H1 (cell line): Measurements from ENCODE around the gene ZNF677. TPM values are rescaled to one million over a fixed set of nuclear protein-coding genes. Genes with fewer than 3 reads are reported as not detected.

ENCODE experiments used
- KDM4A ChIP-seq: IDR thresholded peaks from one replicate; pipeline ENCODE4 v1.7.1; 2012; ENCODE audit warnings: low read depth, mild to moderate bottlenecking, moderate library complexity, low read length, inconsistent platforms; ENCODE audit not compliant: severe bottlenecking
- polyA plus RNA-seq, 7 experiments: library from polyadenylated mRNA; depleted of rRNA in 3 of 7; stranded (reverse) in 5 of 7; unstranded in 2 of 7; fragments of >200 nt in 5 of 7; fragments of 200-250 nt in 2 of 7; gene quantifications; 1 replicate in 5 of 7; 2 replicates in 1 of 7; 4 replicates in 1 of 7; pipeline versions ENCODE4 v1.2.1 to v1.2.3, GENCODE V29; 2011 to 2013; ENCODE audit warnings: missing spikeins in 2 of 7, mixed read lengths in 2 of 7
- total RNA-seq: library from RNA; stranded (reverse); fragmentation: NEBNext Ultra II Directional; extraction: Animal tissue kit (Norgen Biotek cat#: 25700); gene quantifications from 2 replicates; pipeline ENCODE4 v1.2.1, GENCODE V29; 2021

The ZNF677 gene
- total and polyA plus RNA-seq, 2 of the 8 experiments (the other 6 are each of a cell fraction or from before 2014, with no cell fraction given) = 29.6 to 37.0 TPM

GRCh38 chr19:53196777-53197396, 57.8 kb downstream of the ZNF677 start (continued):
- peak; percentile 65 for TF ChIP-seq KDM4A
